GM21825 (cell line): ENCODE data around the gene C5.
"Not testable (repeated sequence)": the region's sequence is repeated elsewhere in the genome, so short reads cannot be mapped to it uniquely, and the experiment has no call there.

Source experiments
- ATAC-seq: cut with Tn5 transposase; IDR thresholded peaks from one replicate; pipeline ENCODE4 v1.9.1; 2021; ENCODE audit warnings: mild to moderate bottlenecking, moderate library complexity; ENCODE audit not compliant: unreplicated experiment

The C5 gene

GRCh38 chr9:121053544-121053943 lies 3.5 kb upstream of the C5 start:
- ATAC-seq: no peak

GRCh38 chr9:121048618-121049017 lies 1.5 kb downstream of the C5 start:
- ATAC-seq: no peak

- no peak for ATAC-seq
These were observed 1.9 kb downstream of the C5 start for GRCh38 chr9:121048175-121048574.

- ATAC-seq: no peak
These were observed 11.3 kb downstream of the C5 start for GRCh38 chr9:121038804-121039203.

- ATAC-seq: no peak
These were observed 11.7 kb downstream of the C5 start for GRCh38 chr9:121038362-121038761.

GRCh38 chr9:121035717-121036116 lies 14.4 kb downstream of the C5 start:
- not testable (repeated sequence) for ATAC-seq

- no peak for ATAC-seq
These were observed 15.5 kb downstream of the C5 start for GRCh38 chr9:121034529-121034928.

- no peak for ATAC-seq
These were observed 20.6 kb downstream of the C5 start for GRCh38 chr9:121029469-121029868.

GRCh38 chr9:121028285-121028684 lies 21.8 kb downstream of the C5 start:
- not testable (repeated sequence) for ATAC-seq

GRCh38 chr9:121026768-121027167 lies 23.3 kb downstream of the C5 start:
- ATAC-seq: no peak

GRCh38 chr9:121026260-121026691 lies 23.8 kb downstream of the C5 start:
- no peak for ATAC-seq

GRCh38 chr9:121024237-121024636 lies 25.8 kb downstream of the C5 start:
- no peak for ATAC-seq

GRCh38 chr9:121023064-121023463 lies 27.0 kb downstream of the C5 start:
- ATAC-seq: no peak

- ATAC-seq: no peak
These were observed 28.8 kb downstream of the C5 start for GRCh38 chr9:121021301-121021700.

- no peak for ATAC-seq
These were observed 30.8 kb downstream of the C5 start for GRCh38 chr9:121019273-121019672.

- ATAC-seq: no peak
These were observed 36.2 kb downstream of the C5 start for GRCh38 chr9:121013911-121014310.

GRCh38 chr9:121009650-121010049 lies 40.4 kb downstream of the C5 start:
- no peak for ATAC-seq

GRCh38 chr9:120999317-120999716 lies 50.8 kb downstream of the C5 start:
- ATAC-seq: no peak

- no peak for ATAC-seq
These were observed 52.0 kb downstream of the C5 start for GRCh38 chr9:120998111-120998510.

- no peak for ATAC-seq
These were observed 52.6 kb downstream of the C5 start for GRCh38 chr9:120997502-120997901.

GRCh38 chr9:120996409-120996808 lies 53.7 kb downstream of the C5 start:
- no peak for ATAC-seq

- no peak for ATAC-seq
These were observed 61.0 kb downstream of the C5 start for GRCh38 chr9:120989065-120989464.

- no peak for ATAC-seq
These were observed 64.3 kb downstream of the C5 start for GRCh38 chr9:120985819-120986222.
